Smooth muscle cell (in vitro differentiated cells): ENCODE measurements around the gene PRKG1. TPM values are rescaled to one million over a fixed set of nuclear protein-coding genes. Genes with fewer than 3 reads are reported as not detected.

ENCODE experiments used
- DNase-seq: peaks from one replicate; lab custom pipeline; 2025; ENCODE audit not compliant: unreplicated experiment; lab: John Stamatoyannopoulos, UW
- H2AFZ ChIP-seq: fragments of 200-600 bp; sonication (generic); 2 replicates; pipeline ENCODE4 v1.6.0; 2016; ENCODE audit warnings: antibody characterized with exemption, low read depth, mild to moderate bottlenecking
- H3F3A ChIP-seq: fragments of 200-600 bp; sonication (generic); 2 replicates; pipeline ENCODE4 v1.6.0; 2017; ENCODE audit warnings: antibody characterized with exemption, low read depth
- H3K27ac ChIP-seq: fragments of 200-600 bp; sonication (generic); 2 replicates; pipeline ENCODE4 v1.5.1; 2016; ENCODE audit warnings: low read depth, mild to moderate bottlenecking
- H3K27me3 ChIP-seq: fragments of 200-600 bp; sonication (generic); 2 replicates; pipeline ENCODE4 v1.6.1; 2016; ENCODE audit warnings: low read depth, mild to moderate bottlenecking
- H3K36me3 ChIP-seq: fragments of 200-600 bp; sonication (generic); 2 replicates; pipeline ENCODE4 v1.5.1; 2016; ENCODE audit warnings: low read depth
- H3K4me1 ChIP-seq: fragments of 200-600 bp; sonication (generic); 2 replicates; pipeline ENCODE4 v1.5.1; 2016; ENCODE audit warnings: low read depth
- H3K4me2 ChIP-seq: fragments of 200-600 bp; sonication (generic); 2 replicates; pipeline ENCODE4 v1.6.0; 2016; ENCODE audit warnings: mild to moderate bottlenecking
- H3K4me3 ChIP-seq: fragments of 200-600 bp; sonication (generic); 2 replicates; pipeline ENCODE4 v1.5.1; 2016; ENCODE audit warnings: mild to moderate bottlenecking
- H3K79me2 ChIP-seq: fragments of 200-600 bp; sonication (generic); 2 replicates; pipeline ENCODE4 v1.6.0; 2016; ENCODE audit warnings: low read depth, mild to moderate bottlenecking
- H3K9ac ChIP-seq: fragments of 200-600 bp; sonication (generic); 2 replicates; pipeline ENCODE4 v1.6.0; 2016; ENCODE audit warnings: low read depth
- H3K9me3 ChIP-seq: fragments of 200-600 bp; sonication (generic); replicated peaks from 2 replicates; pipeline ENCODE4 v1.5.1; 2016; ENCODE audit warnings: low read depth
- H4K20me1 ChIP-seq: fragments of 200-600 bp; sonication (generic); 2 replicates; pipeline ENCODE4 v1.6.0; 2016; ENCODE audit warnings: low read depth
- WGBS: methylation state at CpG from one replicate; pipeline ENCODE4 v1.1.7; 2016; ENCODE audit warnings: low lambda C conversion rate; 5-methylcytosine and 5-hydroxymethylcytosine counted together
- polyA plus RNA-seq: library from polyadenylated mRNA; unstranded; fragments of >200 nt; fragmentation: Nextera tagmentation; extraction: Ambion mirVana; gene quantifications from 2 replicates; pipeline ENCODE4 v1.2.1, GENCODE V29; 2016
- total RNA-seq: library from RNA; depleted of rRNA; stranded (reverse); fragments of >200 nt; gene quantifications from 2 replicates; pipeline ENCODE4 v1.2.3, GENCODE V29; 2014
- TF ChIP-seq, protein P1 (sequence below): fragments of 200-600 bp; sonication (generic); IDR thresholded peaks from 2 replicates; pipeline ENCODE4 v1.5.1; 2017; ENCODE audit warnings: borderline replicate concordance, mild to moderate bottlenecking, antibody characterized with exemption; ENCODE audit not compliant: insufficient read depth, poor library complexity, severe bottlenecking

Gene PRKG1
- total and polyA plus RNA-seq, 2 experiments from 2014 or later = 7.2 to 13.4 TPM

DNA sequence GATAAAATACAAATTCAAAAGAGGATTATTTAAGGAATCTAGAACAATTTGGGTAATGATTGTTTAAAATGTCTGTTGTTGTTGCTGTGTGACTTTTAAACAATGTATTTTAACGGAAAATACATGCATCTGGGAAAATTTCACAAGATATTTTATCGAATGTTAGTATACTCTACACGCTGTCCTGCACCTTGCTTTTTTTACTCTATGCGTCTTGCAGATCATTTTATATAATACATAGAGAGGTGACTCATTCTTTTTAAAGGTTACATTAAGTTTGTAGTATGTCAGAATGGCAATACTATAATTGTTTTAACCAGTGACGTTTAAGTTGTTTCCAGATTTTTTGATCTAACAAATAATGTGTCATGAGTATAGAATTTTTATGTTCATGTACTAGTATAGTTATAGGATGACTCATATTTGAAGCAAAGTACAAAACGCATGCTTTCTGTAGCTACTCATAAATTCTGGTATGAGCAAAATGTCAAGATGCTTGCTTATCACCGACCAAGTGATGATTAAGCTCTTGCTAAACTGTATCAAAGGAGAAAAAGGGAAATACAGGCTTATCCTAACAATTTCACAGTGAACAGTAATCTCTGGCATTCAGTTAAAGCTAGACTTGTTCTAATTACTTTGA lies 1244.7 kb downstream of the PRKG1 start:
- Histone ChIP-seq H2AFZ (no peak overlapping the region), H3K9ac (peak overlapping the region; percentile 65), H3K36me3 (no peaks in the 10 kb centered on the region), H3F3A (peaks cover 30% of the 10 kb centered on the region), H3K4me1 (peaks cover 35% of the 10 kb centered on the region), H4K20me1 (no peaks in the 10 kb centered on the region), H3K79me2 (no peaks in the 10 kb centered on the region), H3K4me3 (no peak overlapping the region), H3K27ac (peak overlapping the region; percentile 95), H3K9me3 (no peaks in the 10 kb centered on the region), H3K4me2 (peak overlapping the region; percentile 94), H3K27me3 (no peaks in the 10 kb centered on the region)
- DNase-seq = no peak
- TF ChIP-seq, protein P1, sequence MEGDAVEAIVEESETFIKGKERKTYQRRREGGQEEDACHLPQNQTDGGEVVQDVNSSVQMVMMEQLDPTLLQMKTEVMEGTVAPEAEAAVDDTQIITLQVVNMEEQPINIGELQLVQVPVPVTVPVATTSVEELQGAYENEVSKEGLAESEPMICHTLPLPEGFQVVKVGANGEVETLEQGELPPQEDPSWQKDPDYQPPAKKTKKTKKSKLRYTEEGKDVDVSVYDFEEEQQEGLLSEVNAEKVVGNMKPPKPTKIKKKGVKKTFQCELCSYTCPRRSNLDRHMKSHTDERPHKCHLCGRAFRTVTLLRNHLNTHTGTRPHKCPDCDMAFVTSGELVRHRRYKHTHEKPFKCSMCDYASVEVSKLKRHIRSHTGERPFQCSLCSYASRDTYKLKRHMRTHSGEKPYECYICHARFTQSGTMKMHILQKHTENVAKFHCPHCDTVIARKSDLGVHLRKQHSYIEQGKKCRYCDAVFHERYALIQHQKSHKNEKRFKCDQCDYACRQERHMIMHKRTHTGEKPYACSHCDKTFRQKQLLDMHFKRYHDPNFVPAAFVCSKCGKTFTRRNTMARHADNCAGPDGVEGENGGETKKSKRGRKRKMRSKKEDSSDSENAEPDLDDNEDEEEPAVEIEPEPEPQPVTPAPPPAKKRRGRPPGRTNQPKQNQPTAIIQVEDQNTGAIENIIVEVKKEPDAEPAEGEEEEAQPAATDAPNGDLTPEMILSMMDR = no peak
- WGBS = 38% methylated on average over 7 of the region's 7 CpGs

GRCh38 chr10:52319926-52320325 lies 1245.6 kb downstream of the PRKG1 start:
- H3K4me2 ChIP-seq = peak overlapping the region; percentile 48
- peak overlapping the region; percentile 81 for H3K27ac ChIP-seq
- no peaks in the 10 kb centered on the region for H3K36me3 ChIP-seq
- no peaks in the 10 kb centered on the region for H4K20me1 ChIP-seq
- peaks cover 30% of the 10 kb centered on the region for H3F3A ChIP-seq
- peaks cover 35% of the 10 kb centered on the region for H3K4me1 ChIP-seq
- DNase-seq = no peak
- H3K9ac ChIP-seq = no peak overlapping the region
- no peak overlapping the region for H2AFZ ChIP-seq
- H3K4me3 ChIP-seq = no peak overlapping the region
- 59% methylated on average over 2 of the region's 2 CpGs for WGBS
- H3K9me3 ChIP-seq = no peaks in the 10 kb centered on the region
- H3K79me2 ChIP-seq = no peaks in the 10 kb centered on the region
- TF ChIP-seq, protein P1 = no peak
- H3K27me3 ChIP-seq = no peaks in the 10 kb centered on the region

DNA sequence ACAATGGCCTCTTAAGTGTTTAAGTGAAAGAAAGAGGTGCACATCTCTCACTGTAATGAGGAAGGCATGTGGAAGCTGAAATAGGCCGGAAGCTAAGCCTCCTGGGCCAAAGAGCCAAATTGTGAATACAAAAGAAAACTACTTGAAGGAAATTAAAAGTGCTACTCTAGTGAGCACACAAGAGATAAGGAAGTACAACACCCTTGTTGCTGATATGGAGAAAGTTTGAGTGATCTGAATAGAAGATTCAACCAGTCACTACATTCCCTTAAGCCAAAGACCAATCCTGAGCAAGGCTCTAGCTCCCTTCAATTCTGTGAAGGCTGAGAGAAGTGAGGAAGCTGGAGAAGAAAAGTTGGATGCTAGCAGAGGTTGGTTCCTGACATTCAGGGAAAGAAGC lies 1248.0 kb downstream of the PRKG1 start:
- H3K4me1 ChIP-seq = peaks cover 27% of the 10 kb centered on the region
- WGBS = 100% methylated on average over 1 of the region's 1 CpG
- H3K27ac ChIP-seq = no peak overlapping the region
- H2AFZ ChIP-seq = no peak overlapping the region
- no peak overlapping the region for H3K9ac ChIP-seq
- no peaks in the 10 kb centered on the region for H3K9me3 ChIP-seq
- no peaks in the 10 kb centered on the region for H3K36me3 ChIP-seq
- H3K79me2 ChIP-seq = no peaks in the 10 kb centered on the region
- H3K27me3 ChIP-seq = no peaks in the 10 kb centered on the region
- H3F3A ChIP-seq = peaks cover 19% of the 10 kb centered on the region
- TF ChIP-seq, protein P1 = no peak
- H3K4me3 ChIP-seq = no peak overlapping the region
- H3K4me2 ChIP-seq = no peak overlapping the region
- no peak for DNase-seq
- no peaks in the 10 kb centered on the region for H4K20me1 ChIP-seq

DNA sequence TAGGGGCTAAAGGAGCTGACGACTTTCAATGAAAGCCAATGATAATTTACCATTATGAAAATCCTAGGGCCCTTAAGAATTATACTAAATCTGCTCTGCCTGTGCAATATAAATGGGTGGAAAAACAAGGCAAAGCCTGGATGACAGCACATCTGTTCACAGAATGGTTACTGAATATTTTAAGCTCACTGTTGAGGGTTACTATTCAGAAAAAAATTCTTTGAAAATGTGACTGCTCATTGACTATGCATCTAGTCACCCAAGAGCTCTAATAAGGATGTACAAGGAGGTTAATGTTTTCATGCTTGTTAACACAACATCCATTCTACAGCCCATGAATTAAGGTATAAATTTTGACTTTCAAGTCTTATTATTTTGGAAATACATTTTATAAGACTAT lies 1248.6 kb downstream of the PRKG1 start:
- H3K4me2 ChIP-seq = no peak overlapping the region
- WGBS = 96% methylated on average over 1 of the region's 1 CpG
- no peaks in the 10 kb centered on the region for H3K36me3 ChIP-seq
- no peaks in the 10 kb centered on the region for H3K9me3 ChIP-seq
- no peak overlapping the region for H3K9ac ChIP-seq
- H3K27ac ChIP-seq = no peak overlapping the region
- H3K4me1 ChIP-seq = peaks cover 21% of the 10 kb centered on the region
- TF ChIP-seq, protein P1 = no peak
- DNase-seq = no peak
- H3K79me2 ChIP-seq = no peaks in the 10 kb centered on the region
- no peaks in the 10 kb centered on the region for H3K27me3 ChIP-seq
- H2AFZ ChIP-seq = no peak overlapping the region
- H4K20me1 ChIP-seq = no peaks in the 10 kb centered on the region
- peaks cover 16% of the 10 kb centered on the region for H3F3A ChIP-seq
- no peak overlapping the region for H3K4me3 ChIP-seq
